Gastrocnemius medialis (tissue), 4 donors: ENCODE measurements around the gene MAML2.

Source experiments
- CTCF ChIP-seq, 5 experiments: fragments of 450-650 bp in 3 of 5; fragments of 200-600 bp in 2 of 5; sonication (generic) in 2 of 5; IDR thresholded peaks in 4 of 5; conservative IDR thresholded peaks in 1 of 5; 1 replicate in 4 of 5; 2 replicates in 1 of 5; pipeline ENCODE4 v1.5.1; 2016 to 2019; ENCODE audit warnings: antibody characterized with exemption in 5 of 5, mild to moderate bottlenecking in 3 of 5, moderate library complexity in 3 of 5
- POLR2A ChIP-seq, 2 donors: fragments of 450-650 bp; IDR thresholded peaks; one replicate each; pipeline ENCODE4 v1.6.1; 2017; ENCODE audit warnings: antibody characterized with exemption in 2 of 2, mild to moderate bottlenecking in 2 of 2, moderate library complexity in 2 of 2

- TF ChIP-seq CTCF (IDR thresholded peaks at IDR 0.05 in 4 of 5, conservative IDR thresholded peaks at IDR 0.05 in 1 of 5) (no peak), POLR2A (IDR thresholded peaks at IDR 0.05) (no peak)
These were observed 120.9 kb downstream of the MAML2 start for GRCh38 chr11:96222102-96222501.
